Fibroblast of peridontal ligament (primary cell): ENCODE results near the gene PCYT1A.

Source experiments
- DNase-seq: peaks from one replicate; pipeline ENCODE4 v3.0.0-alpha.2; 2010; ENCODE audit errors: extremely low read depth

Gene PCYT1A

DNA sequence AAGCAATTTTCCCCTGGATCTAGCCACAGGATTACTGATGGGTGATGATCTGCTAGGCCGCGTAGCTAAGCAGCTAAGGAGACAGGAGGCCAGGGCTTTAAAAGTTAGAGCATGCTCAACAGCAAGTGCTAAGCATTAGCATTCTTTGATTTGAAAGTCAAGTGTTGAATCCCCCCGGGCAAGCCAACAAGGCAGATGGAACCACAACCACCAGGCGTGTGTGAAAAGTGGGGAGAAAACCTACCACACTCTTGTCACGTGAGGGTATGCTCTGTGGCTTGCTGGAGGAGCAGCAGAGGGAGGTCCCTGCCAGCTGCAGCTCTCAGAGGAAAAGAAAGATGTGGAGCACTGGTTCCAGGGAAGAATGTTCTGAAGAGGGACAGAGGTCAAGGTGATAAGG, 50.3 kb downstream of the PCYT1A start:
- no peak for DNase-seq

- no peak for DNase-seq
These were observed 51.3 kb downstream of the PCYT1A start for GRCh38 chr3:196236223-196236622.

DNA sequence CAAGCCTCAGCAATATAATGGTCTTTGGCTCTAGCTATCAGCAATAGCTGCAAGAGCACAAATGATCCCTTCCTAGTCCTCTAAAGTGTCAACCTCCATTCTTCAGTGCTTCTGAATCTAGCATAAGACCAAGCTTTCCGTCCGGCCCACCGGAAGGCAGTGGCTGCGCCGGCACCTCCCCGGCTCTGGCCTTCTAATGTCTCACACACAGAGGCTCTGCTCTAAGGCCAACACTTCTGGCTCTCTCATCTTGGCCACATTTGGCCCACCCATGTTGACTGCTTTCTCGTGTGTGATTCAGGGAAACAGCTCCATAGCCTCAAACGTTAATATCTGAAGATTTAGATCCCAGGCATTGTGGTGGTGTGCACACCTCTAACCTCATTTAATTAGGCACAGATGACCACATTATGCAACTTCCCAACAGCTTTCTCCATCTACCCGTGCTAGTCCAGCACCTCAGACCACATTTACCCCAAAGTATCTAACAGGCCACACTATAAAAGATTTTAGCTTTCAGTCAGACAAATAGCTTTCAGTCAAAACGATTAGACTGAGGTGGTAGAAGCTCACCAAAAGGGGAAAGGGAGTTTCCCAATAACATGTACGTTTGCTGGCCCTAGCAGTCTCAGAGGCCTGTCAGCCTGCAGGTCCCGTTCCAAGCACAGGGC, 51.9 kb downstream of the PCYT1A start:
- no peak for DNase-seq

DNA sequence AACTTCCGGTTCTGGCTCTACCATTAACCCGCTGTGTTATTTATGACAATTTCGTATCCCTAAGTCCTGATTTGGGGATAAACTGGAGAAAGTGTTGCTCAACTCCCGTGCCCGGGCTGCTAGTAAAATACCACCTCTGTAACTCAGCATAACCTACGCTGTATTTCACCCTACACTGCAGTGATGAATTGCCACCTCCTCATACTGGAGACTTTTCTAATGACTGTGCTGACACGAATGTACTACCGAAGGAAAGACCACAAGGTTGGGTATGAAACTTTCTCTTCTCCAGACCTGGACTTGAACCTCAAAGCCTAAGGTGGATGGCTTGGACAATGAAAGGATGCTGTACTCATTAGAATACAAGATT, 54.7 kb downstream of the PCYT1A start:
- DNase-seq = no peak

GRCh38 chr3:196232154-196232881, 55.2 kb downstream of the PCYT1A start:
- DNase-seq = no peak

- DNase-seq = peak; percentile 50
These were observed 59.7 kb downstream of the PCYT1A start for GRCh38 chr3:196227629-196228493.

DNA sequence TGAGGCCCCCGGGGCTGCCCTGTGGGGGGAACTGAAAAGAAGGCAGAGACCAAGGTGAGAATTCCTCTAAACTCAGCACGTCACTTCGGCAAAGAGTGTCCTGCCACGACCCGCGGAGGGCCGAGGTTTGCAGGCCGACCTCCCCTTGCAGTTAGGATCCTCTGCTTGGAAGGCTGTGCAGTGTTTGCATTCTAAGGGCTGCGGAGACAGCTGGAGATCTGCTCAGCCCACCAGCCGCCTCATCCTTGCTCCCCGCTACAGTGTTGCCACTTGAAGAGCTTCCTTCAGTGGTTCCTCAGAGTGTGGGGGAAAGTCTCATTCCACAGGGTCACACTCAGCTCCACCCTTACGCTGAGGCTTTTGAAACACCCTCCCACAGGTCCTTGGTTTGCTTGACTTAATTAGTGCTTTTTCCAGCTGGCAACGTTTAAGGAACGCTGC, 60.4 kb downstream of the PCYT1A start:
- no peak for DNase-seq

- DNase-seq = no peak
These were observed 61.7 kb downstream of the PCYT1A start for GRCh38 chr3:196225763-196226364.

DNA sequence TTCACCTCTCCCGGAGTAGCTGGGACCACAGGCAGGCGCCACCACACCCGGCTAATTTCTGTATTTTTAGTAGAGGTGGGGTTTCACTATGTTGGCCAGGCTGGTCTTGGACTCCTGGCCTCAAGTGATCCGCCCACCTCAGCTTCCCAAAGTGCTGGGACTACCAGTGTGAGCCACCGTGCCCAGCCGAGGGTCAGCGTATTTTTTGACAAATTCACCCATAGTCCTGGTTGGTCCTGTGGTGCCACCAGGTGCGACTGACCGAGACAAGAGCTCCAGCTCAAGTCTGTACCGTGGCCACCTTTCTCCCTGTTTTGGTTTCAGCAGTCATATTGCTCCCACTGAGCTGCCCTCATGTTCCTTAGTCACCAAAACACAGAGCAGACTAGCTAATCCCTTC, 62.4 kb downstream of the PCYT1A start:
- no peak for DNase-seq

- no peak for DNase-seq
These were observed 64.5 kb downstream of the PCYT1A start for GRCh38 chr3:196222876-196223595.

DNA sequence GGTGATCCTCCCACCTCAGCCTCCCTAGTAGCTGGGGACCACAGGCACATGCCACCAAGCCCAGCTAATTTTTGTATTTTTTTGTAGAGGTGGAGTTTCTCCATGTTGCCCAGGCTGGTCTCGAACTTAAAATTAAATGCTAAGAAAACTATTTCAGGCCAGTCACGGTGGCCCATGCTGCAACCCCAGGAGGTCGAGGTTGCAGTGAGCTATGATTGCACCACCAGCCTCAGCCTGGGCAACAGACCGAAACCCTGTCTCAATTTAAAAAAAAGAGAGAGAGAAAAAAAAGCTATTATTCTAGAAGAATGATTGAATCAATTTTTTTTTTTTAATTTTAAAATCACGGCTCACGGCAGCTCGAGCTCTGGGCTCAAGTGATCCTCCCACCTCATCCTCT, 66.5 kb downstream of the PCYT1A start:
- DNase-seq = no peak

- no peak for DNase-seq
These were observed 66.9 kb downstream of the PCYT1A start for GRCh38 chr3:196220587-196220986.

- DNase-seq = no peak
These were observed 67.6 kb downstream of the PCYT1A start for GRCh38 chr3:196219970-196220311.

DNA sequence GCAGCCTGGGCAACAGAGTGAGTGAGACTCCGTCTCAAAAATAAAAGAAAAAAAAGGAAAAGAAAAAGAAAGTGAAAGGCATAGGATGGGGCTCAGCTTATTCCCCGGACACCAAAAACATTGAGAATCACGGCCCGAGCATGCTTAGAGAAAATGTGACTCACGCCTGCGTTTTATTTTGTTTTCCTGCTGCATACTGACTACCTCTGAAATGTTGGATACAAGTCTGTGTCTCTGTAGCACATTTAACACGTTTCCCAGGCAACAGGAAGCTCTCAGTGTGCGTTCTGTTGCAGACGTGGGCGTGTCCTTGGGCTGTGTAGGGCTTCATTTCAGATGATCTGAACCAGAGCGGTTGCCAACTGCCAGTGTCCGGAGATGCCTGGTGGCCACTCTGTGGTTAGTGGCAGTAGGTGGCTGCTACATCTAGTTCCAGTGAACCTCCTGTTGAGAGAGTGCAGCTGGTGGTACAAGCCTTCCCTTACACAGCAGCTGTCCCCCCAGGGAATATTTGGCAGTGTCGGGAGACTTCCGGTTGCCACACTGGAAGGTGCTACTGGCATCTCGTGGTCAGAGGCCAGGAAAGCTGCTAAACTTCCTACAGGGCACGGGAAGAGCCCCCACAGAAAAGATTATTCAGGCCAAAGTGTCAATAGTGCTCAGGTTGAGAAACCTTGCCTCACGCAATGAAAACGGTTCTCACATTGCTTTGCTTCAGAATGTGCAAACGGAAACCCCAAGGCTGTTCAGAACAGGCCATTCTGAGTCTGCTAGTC, 68.1 kb downstream of the PCYT1A start:
- DNase-seq = peak; percentile 86

DNA sequence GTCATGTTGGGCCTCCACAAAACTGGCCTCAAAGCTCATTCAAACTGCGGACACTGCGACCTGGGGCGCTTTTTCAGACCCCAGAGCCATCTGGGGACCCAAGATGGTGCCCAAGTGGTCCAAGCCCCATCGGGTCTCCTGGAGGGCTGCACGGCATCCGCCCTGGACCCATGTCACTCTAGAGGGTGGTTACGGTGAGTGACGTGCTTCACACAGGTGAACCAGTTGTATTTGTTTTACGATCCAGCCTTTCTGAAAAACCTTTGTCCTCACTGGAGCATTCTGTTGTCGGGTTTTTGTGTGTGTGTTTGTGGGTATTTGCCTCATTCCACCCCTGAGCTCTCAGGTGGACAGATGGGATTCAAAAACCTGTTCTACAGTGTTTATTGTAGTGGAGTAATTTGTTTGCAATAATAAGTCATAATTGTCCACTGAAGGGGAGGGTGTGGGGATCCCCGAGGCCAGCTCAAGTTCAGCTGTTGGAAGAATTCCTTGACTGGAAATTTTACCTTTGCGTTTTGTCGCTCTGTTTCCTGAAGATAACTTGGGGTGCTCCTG, 69.3 kb downstream of the PCYT1A start:
- no peak for DNase-seq

- DNase-seq = no peak
These were observed 70.0 kb downstream of the PCYT1A start for GRCh38 chr3:196217307-196218154.

DNA sequence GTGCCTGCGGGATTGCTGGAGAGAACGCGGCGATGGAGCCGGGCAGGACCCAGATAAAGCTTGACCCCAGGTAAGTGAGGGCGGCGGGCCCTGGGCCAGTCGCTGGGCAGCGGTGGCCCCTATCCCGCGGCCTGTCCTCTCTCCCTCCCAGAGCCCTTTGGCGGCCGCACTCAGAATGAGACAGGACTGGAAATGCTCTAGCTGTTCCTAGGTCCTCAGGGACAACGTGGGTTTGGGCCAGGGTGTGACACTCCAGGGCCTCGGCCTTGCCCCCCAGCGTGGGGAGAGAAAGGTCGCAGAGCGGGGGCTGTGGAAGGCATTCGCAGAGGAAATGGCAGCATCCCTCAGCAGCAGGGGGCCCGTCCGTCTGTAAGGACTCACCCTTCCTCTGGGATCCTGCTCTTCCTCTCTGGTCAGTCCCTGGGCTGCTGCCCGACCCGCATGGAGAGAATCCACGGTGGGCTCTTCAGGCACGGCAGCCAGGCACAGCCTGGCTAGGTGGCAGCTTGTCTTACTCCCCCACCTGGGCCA, 70.8 kb downstream of the PCYT1A start:
- DNase-seq = no peak

DNA sequence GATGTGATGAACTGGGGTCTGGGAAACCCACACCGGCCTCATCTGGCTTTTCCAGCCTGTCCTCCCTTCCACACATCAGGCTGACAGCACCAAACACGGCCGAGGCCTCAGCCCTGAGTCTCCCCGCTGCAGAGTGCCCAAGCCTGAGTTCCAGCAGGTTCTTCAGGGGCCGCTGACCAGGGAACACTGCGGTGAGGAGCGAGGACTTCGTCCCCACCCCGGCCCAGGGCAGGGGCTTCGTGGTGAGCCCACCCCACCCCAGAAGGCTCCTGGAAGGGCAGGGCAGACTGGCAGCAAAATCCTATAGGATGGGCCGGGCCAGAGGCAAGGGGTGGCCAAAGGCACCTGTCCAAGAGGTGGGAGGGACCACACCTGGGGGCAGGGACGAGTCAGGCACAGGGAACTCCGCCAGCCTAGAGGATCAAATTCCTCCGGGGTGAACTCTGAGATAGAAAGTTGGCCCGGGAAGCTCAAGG, 71.4 kb downstream of the PCYT1A start, which contains the start of gene SLC51A:
SLC51A (plus strand) TSS at position 446 of the 476 bp plus-strand sequence. CDS start 179 bp downstream, outside the sequence.
- no peak for DNase-seq

GRCh38 chr3:196215493-196216020, 72.0 kb downstream of the PCYT1A start:
- DNase-seq = no peak
